Vagina (tissue), 2 donors: ENCODE results near the gene IMMP2L. TPM values are rescaled to one million over a fixed set of nuclear protein-coding genes. Genes with fewer than 3 reads are reported as not detected.
"Not testable (repeated sequence)": the region's sequence is repeated elsewhere in the genome, so short reads cannot be mapped to it uniquely, and the experiment has no call there.

Source experiments
- DNase-seq, 2 donors: peaks; one replicate each; pipeline ENCODE4 v3.0.0-alpha.2; 2017; ENCODE audit errors: extremely low spot score in 2 of 2
- H3K27ac ChIP-seq: fragments of 200-600 bp; sonication (generic); one replicate; pipeline ENCODE4 v1.5.1; 2019
- H3K27me3 ChIP-seq: fragments of 200-600 bp; sonication (generic); one replicate; pipeline ENCODE4 v1.5.1; 2019
- H3K36me3 ChIP-seq, 2 donors: fragments of 200-600 bp; sonication (generic); one replicate each; pipeline ENCODE4 v1.5.1; 2017 to 2019
- H3K4me1 ChIP-seq: fragments of 200-600 bp; sonication (generic); one replicate; pipeline ENCODE4 v1.5.1; 2019
- H3K4me3 ChIP-seq, 2 donors: fragments of 200-600 bp; sonication (generic); 1 replicate in 1 of 2; 2 replicates in 1 of 2; pipeline ENCODE4 v1.5.1; 2016 to 2019
- H3K9me3 ChIP-seq: fragments of 200-600 bp; sonication (generic); one replicate; pipeline ENCODE4 v1.5.1; 2019
- POLR2A ChIP-seq, 2 donors: fragments of 450-650 bp; IDR thresholded peaks; one replicate each; pipeline ENCODE4 v1.6.1; 2017; ENCODE audit warnings: antibody characterized with exemption in 2 of 2, mild to moderate bottlenecking in 2 of 2, moderate library complexity in 2 of 2
- POLR2AphosphoS5 ChIP-seq, 2 donors: sonication (generic); formaldehyde crosslinking; IDR thresholded peaks; one replicate each; pipeline ENCODE4 v1.9.0; 2017; ENCODE audit warnings: antibody characterized with exemption in 2 of 2, mild to moderate bottlenecking in 2 of 2, low read depth in 1 of 2; ENCODE audit not compliant: insufficient read depth in 1 of 2
- intact Hi-C: fragments of 100-400 bp; cut with DNase I; formaldehyde crosslinking; loops from one replicate; pipeline ENCODE4 v1.15.1; 2023
- total RNA-seq: library from RNA; depleted of rRNA; stranded (reverse); fragments of >200 nt; gene quantifications from one replicate; pipeline ENCODE4 v1.2.3, GENCODE V29; 2016
- TF ChIP-seq, protein P1 (sequence below), 3 experiments: fragments of 450-650 bp in 2 of 3; fragments of 200-600 bp in 1 of 3; sonication (generic) in 1 of 3; IDR thresholded peaks; one replicate each; pipeline ENCODE4 v1.5.1; 2017 to 2019; ENCODE audit warnings: antibody characterized with exemption in 3 of 3, mild to moderate bottlenecking in 2 of 3, moderate library complexity in 2 of 3

IMMP2L gene
- total RNA-seq, 1 donor from 2014 or later = 13.3 TPM

- H3K36me3 ChIP-seq = no peaks in the 10 kb centered on the region
- no peak overlapping the region for H3K27ac ChIP-seq
- H3K4me1 ChIP-seq = no peaks in the 10 kb centered on the region
- no peak overlapping the region for H3K4me3 ChIP-seq
- no peaks in the 10 kb centered on the region for H3K27me3 ChIP-seq
- intact Hi-C loops = no loop called here
- H3K9me3 ChIP-seq = no peaks in the 10 kb centered on the region
- TF ChIP-seq, protein P1, sequence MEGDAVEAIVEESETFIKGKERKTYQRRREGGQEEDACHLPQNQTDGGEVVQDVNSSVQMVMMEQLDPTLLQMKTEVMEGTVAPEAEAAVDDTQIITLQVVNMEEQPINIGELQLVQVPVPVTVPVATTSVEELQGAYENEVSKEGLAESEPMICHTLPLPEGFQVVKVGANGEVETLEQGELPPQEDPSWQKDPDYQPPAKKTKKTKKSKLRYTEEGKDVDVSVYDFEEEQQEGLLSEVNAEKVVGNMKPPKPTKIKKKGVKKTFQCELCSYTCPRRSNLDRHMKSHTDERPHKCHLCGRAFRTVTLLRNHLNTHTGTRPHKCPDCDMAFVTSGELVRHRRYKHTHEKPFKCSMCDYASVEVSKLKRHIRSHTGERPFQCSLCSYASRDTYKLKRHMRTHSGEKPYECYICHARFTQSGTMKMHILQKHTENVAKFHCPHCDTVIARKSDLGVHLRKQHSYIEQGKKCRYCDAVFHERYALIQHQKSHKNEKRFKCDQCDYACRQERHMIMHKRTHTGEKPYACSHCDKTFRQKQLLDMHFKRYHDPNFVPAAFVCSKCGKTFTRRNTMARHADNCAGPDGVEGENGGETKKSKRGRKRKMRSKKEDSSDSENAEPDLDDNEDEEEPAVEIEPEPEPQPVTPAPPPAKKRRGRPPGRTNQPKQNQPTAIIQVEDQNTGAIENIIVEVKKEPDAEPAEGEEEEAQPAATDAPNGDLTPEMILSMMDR (IDR thresholded peaks at IDR 0.05) = no peak
- no peak for TF ChIP-seq POLR2AphosphoS5 (IDR thresholded peaks at IDR 0.05; ENCODE audit: insufficient read depth in 1 of 2, low read depth in 1 of 2)
- no peak for DNase-seq
Observed at GRCh38 chr7:111274857-111275256, 287.4 kb downstream of the IMMP2L start.

GRCh38 chr7:111272092-111272491, 290.2 kb downstream of the IMMP2L start:
- no peak for TF ChIP-seq POLR2AphosphoS5 (IDR thresholded peaks at IDR 0.05; ENCODE audit: insufficient read depth in 1 of 2, low read depth in 1 of 2)
- TF ChIP-seq, protein P1 (IDR thresholded peaks at IDR 0.05) = no peak
- no peak for TF ChIP-seq POLR2A (IDR thresholded peaks at IDR 0.05)
- intact Hi-C loops = no loop called here
- H3K9me3 ChIP-seq = no peaks in the 10 kb centered on the region
- H3K4me3 ChIP-seq = no peak overlapping the region
- no peaks in the 10 kb centered on the region for H3K4me1 ChIP-seq
- H3K36me3 ChIP-seq = no peaks in the 10 kb centered on the region
- no peak overlapping the region for H3K27ac ChIP-seq
- DNase-seq = no peak
- no peaks in the 10 kb centered on the region for H3K27me3 ChIP-seq

DNA sequence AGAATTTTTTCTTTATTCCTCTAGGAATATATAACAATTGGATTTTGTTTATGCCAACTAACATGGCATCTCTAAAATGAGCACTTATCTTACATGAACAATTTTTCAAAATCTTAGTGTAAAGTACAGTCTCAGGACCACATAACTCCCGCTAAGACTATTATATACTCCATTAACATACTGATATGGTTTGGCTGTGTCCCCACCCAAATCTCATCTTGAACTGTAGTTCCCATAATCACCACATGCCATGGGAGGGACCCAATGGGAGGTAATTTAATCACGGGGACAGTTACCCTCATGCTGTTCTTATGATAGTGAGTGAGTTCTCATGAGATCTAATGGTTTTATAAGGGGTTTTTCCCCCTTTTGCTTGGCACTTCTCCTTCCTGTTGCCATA, 291.5 kb downstream of the IMMP2L start:
- intact Hi-C loops = not testable (repeated sequence)

GRCh38 chr7:111268941-111269340, 293.4 kb downstream of the IMMP2L start:
- Histone ChIP-seq H3K4me1 (peaks cover 9% of the 10 kb centered on the region), H3K36me3 (no peaks in the 10 kb centered on the region), H3K9me3 (no peaks in the 10 kb centered on the region), H3K27ac (no peak overlapping the region), H3K27me3 (no peaks in the 10 kb centered on the region), H3K4me3 (no peak overlapping the region)
- TF ChIP-seq POLR2A (IDR thresholded peaks at IDR 0.05) = no peak
- TF ChIP-seq, protein P1 (IDR thresholded peaks at IDR 0.05) = no peak
- TF ChIP-seq POLR2AphosphoS5 (IDR thresholded peaks at IDR 0.05; ENCODE audit: insufficient read depth in 1 of 2, low read depth in 1 of 2) = no peak
- no peak for DNase-seq
- intact Hi-C loops = no loop called here

More for the DNA sequence above, 291.5 kb downstream of the IMMP2L start:
- not testable (repeated sequence) for H3K4me1 ChIP-seq, H3K4me3 ChIP-seq, H3K36me3 ChIP-seq, H3K27me3 ChIP-seq, DNase-seq, H3K27ac ChIP-seq, H3K9me3 ChIP-seq

GRCh38 chr7:111266613-111267012, 295.7 kb downstream of the IMMP2L start:
- DNase-seq = no peak

More at GRCh38 chr7:111266613-111267012, 295.7 kb downstream of the IMMP2L start:
- intact Hi-C loops = no loop called here
- Histone ChIP-seq H3K36me3 (no peaks in the 10 kb centered on the region), H3K9me3 (no peaks in the 10 kb centered on the region), H3K4me3 (no peak overlapping the region), H3K27ac (no peak overlapping the region), H3K4me1 (peaks cover 9% of the 10 kb centered on the region), H3K27me3 (no peaks in the 10 kb centered on the region)
- TF ChIP-seq POLR2A (IDR thresholded peaks at IDR 0.05) (no peak), POLR2AphosphoS5 (IDR thresholded peaks at IDR 0.05; ENCODE audit: insufficient read depth in 1 of 2, low read depth in 1 of 2) (no peak)
- TF ChIP-seq, protein P1 (IDR thresholded peaks at IDR 0.05) = no peak
